HFFc6 (cell line): ENCODE results near the gene ERAP2. TPM values are rescaled to one million over a fixed set of nuclear protein-coding genes. Genes with fewer than 3 reads are reported as not detected.

Source experiments
- DNase-seq: peaks from one replicate; pipeline ENCODE4 v3.0.0-alpha.2; 2018
- H3K27ac Mint-ChIP-seq: 2 replicates; pipeline ENCODE4 v1.8.0; 2020; ENCODE audit warnings: mild to moderate bottlenecking, mixed read lengths
- H3K27me3 Mint-ChIP-seq: 2 replicates; pipeline ENCODE4 v1.8.0; 2021; ENCODE audit warnings: mild to moderate bottlenecking, moderate library complexity, mixed read lengths; ENCODE audit not compliant: insufficient read depth
- H3K36me3 Mint-ChIP-seq: 2 replicates; pipeline ENCODE4 v1.8.0; 2021; ENCODE audit warnings: low read depth, mixed read lengths
- H3K4me1 Mint-ChIP-seq: 2 replicates; pipeline ENCODE4 v1.8.0; 2020; ENCODE audit warnings: low read depth, mixed read lengths
- H3K4me3 Mint-ChIP-seq: 2 replicates; pipeline ENCODE4 v1.8.0; 2020; ENCODE audit warnings: mild to moderate bottlenecking, moderate library complexity, mixed read lengths
- H3K9me3 Mint-ChIP-seq: 2 replicates; pipeline ENCODE4 v1.8.0; 2020; ENCODE audit warnings: mild to moderate bottlenecking, mixed read lengths
- CTCF ChIP-seq: fragments of 200-600 bp; sonication (generic); IDR thresholded peaks from 2 replicates; pipeline ENCODE4 v1.5.0; 2021; ENCODE audit warnings: antibody characterized with exemption, mild to moderate bottlenecking
- total RNA-seq, 6 experiments: library from RNA; stranded (reverse); fragmentation: NEBNext Ultra II Directional; extraction: Animal tissue kit (Norgen Biotek cat#: 25700); gene quantifications; 2 replicates in 1 of 6; 3 replicates in 5 of 6; pipeline ENCODE4 v1.2.3, GENCODE V29; 2021

Gene ERAP2
- total RNA-seq, 6 experiments from 2014 or later: 0.97 to 2.6 (median 1.5) TPM

GRCh38 chr5:96879665-96880064 is 3.4 kb downstream of the ERAP2 start:
- Mint-ChIP-seq H3K4me1 (peaks cover 60% of the 10 kb centered on the region), H3K9me3 (no peaks in the 10 kb centered on the region), H3K27ac (peak overlapping the region; percentile 93), H3K4me3 (no peak overlapping the region), H3K27me3 (no peaks in the 10 kb centered on the region), H3K36me3 (peaks cover 7% of the 10 kb centered on the region)
- no peak for TF ChIP-seq CTCF
- DNase-seq: no peak

- peaks cover 12% of the 10 kb centered on the region for H3K36me3 Mint-ChIP-seq
- TF ChIP-seq CTCF: no peak
- H3K27me3 Mint-ChIP-seq: no peaks in the 10 kb centered on the region
- peak; percentile 93 for DNase-seq
- peak overlapping the region; percentile 93 for H3K27ac Mint-ChIP-seq
- peak overlapping the region; percentile 71 for H3K4me3 Mint-ChIP-seq
- no peaks in the 10 kb centered on the region for H3K9me3 Mint-ChIP-seq
- H3K4me1 Mint-ChIP-seq: peaks cover 50% of the 10 kb centered on the region
Observed at GRCh38 chr5:96880444-96881164, 4.3 kb downstream of the ERAP2 start.

GRCh38 chr5:96881511-96882115 is 5.3 kb downstream of the ERAP2 start:
- Mint-ChIP-seq H3K27me3 (no peaks in the 10 kb centered on the region), H3K4me3 (peak overlapping the region; percentile 71; the same call in 1 of the 2 replicates), H3K9me3 (no peaks in the 10 kb centered on the region), H3K4me1 (peaks cover 46% of the 10 kb centered on the region), H3K27ac (peak overlapping the region; percentile 93), H3K36me3 (peaks cover 12% of the 10 kb centered on the region)
- TF ChIP-seq CTCF: no peak; the same call in 1 of the 2 replicates
- peak; percentile 59 for DNase-seq

GRCh38 chr5:96883871-96884270 is 7.6 kb downstream of the ERAP2 start:
- no peak overlapping the region for H3K4me3 Mint-ChIP-seq
- no peaks in the 10 kb centered on the region for H3K27me3 Mint-ChIP-seq
- DNase-seq: no peak
- no peak overlapping the region for H3K27ac Mint-ChIP-seq
- peaks cover 12% of the 10 kb centered on the region for H3K36me3 Mint-ChIP-seq
- TF ChIP-seq CTCF: no peak
- peaks cover 38% of the 10 kb centered on the region for H3K4me1 Mint-ChIP-seq
- no peaks in the 10 kb centered on the region for H3K9me3 Mint-ChIP-seq

GRCh38 chr5:96884995-96885394 is 8.7 kb downstream of the ERAP2 start:
- no peak for TF ChIP-seq CTCF
- H3K4me1 Mint-ChIP-seq: peaks cover 30% of the 10 kb centered on the region
- DNase-seq: no peak

More at GRCh38 chr5:96884995-96885394, 8.7 kb downstream of the ERAP2 start:
- Mint-ChIP-seq H3K4me3 (no peak overlapping the region), H3K9me3 (no peaks in the 10 kb centered on the region), H3K36me3 (peaks cover 12% of the 10 kb centered on the region), H3K27me3 (no peaks in the 10 kb centered on the region), H3K27ac (no peak overlapping the region)
